H1 (cell line): Measurements from ENCODE around the gene CDC14B. TPM values are rescaled to one million over a fixed set of nuclear protein-coding genes. Genes with fewer than 3 reads are reported as not detected.

ENCODE experiments used
- CTCF ChIA-PET: fragments of 300-600 bp; sonication (Branson Sonifier 250); formaldehyde crosslinking; loops from one replicate; lab custom pipeline; 2021; ENCODE audit not compliant: partially characterized antibody; lab: Charles Lee
- POLR2A ChIA-PET: fragments of 300-600 bp; sonication (Branson Sonifier 250); formaldehyde crosslinking; loops from one replicate; lab custom pipeline; 2021; ENCODE audit warnings: inconsistent platforms; ENCODE audit not compliant: partially characterized antibody; lab: Charles Lee
- DNase-seq, 2 experiments: peaks; one replicate each; pipeline versions ENCODE4 v3.0.0 to v3.0.0-alpha.2; 2010 to 2022; ENCODE audit warnings: low spot score in 2 of 2, low read depth in 1 of 2, mixed read lengths in 1 of 2
- FAIRE-seq: peaks from 2 replicates; lab custom pipeline; 2011; peaks lifted over from hg19 to GRCh38; lab: Jason Lieb, UNC
- H2AFZ ChIP-seq: 2 replicates; pipeline ENCODE4 v1.8.1; 2012; ENCODE audit warnings: low read length, inconsistent platforms
- H2AK5ac ChIP-seq: 2 replicates; pipeline ENCODE4 v1.6.1; 2013; ENCODE audit warnings: low read depth, low read length
- H2BK120ac ChIP-seq: replicated peaks from 2 replicates; pipeline ENCODE3; 2013; ENCODE audit warnings: low read depth, low read length, inconsistent platforms
- H2BK12ac ChIP-seq: 2 replicates; pipeline ENCODE4 v1.6.1; 2013; ENCODE audit warnings: low read depth, low read length
- H2BK15ac ChIP-seq: 2 replicates; pipeline ENCODE4 v1.6.1; 2013; ENCODE audit warnings: low read length
- H2BK20ac ChIP-seq: 2 replicates; pipeline ENCODE4 v1.6.1; 2013; ENCODE audit warnings: low read length
- H2BK5ac ChIP-seq: 2 replicates; pipeline ENCODE4 v1.6.1; 2013; ENCODE audit warnings: low read depth, low read length
- H3K14ac ChIP-seq: 2 replicates; pipeline ENCODE4 v1.6.1; 2013; ENCODE audit warnings: inconsistent platforms; ENCODE audit not compliant: insufficient read length
- H3K18ac ChIP-seq: 2 replicates; pipeline ENCODE4 v1.6.1; 2013; ENCODE audit warnings: low read length; ENCODE audit errors: extremely low read depth
- H3K23ac ChIP-seq: 2 replicates; pipeline ENCODE4 v1.6.1; 2013; ENCODE audit warnings: inconsistent platforms; ENCODE audit not compliant: insufficient read length
- H3K23me2 ChIP-seq: 2 replicates; pipeline ENCODE4 v1.6.1; 2013; ENCODE audit warnings: low read depth, low read length
- H3K27ac ChIP-seq: 2 replicates; pipeline ENCODE4 v1.6.1; 2011; ENCODE audit warnings: low read depth, low read length, inconsistent platforms
- H3K27me3 ChIP-seq, 4 experiments: replicated peaks in 1 of 4; 1 replicate in 1 of 4; 2 replicates in 3 of 4; pipeline versions ENCODE4 v1.6.1 to v1.8.1; 2011 to 2013; ENCODE audit warnings: low read length in 3 of 4, mild to moderate bottlenecking in 3 of 4, inconsistent platforms in 2 of 4, mixed read lengths in 2 of 4, moderate library complexity in 1 of 4; ENCODE audit not compliant: control insufficient read depth in 3 of 4, insufficient read depth in 3 of 4; ENCODE audit errors: extremely low read depth in 1 of 4
- H3K36me3 ChIP-seq, 4 experiments: 2 replicates each; pipeline versions ENCODE4 v1.6.1 to v1.8.1; 2011 to 2013; ENCODE audit warnings: mild to moderate bottlenecking in 4 of 4, low read length in 3 of 4, moderate library complexity in 2 of 4, control low read depth in 1 of 4, inconsistent platforms in 1 of 4; ENCODE audit not compliant: insufficient read depth in 4 of 4, control insufficient read depth in 2 of 4
- H3K4ac ChIP-seq: replicated peaks from 2 replicates; pipeline ENCODE3; 2013; ENCODE audit warnings: low read length, low read depth, mixed read lengths, inconsistent platforms; ENCODE audit not compliant: insufficient read length
- H3K4me1 ChIP-seq, 4 experiments: replicated peaks in 1 of 4; 1 replicate in 1 of 4; 2 replicates in 3 of 4; pipeline versions ENCODE4 v1.6.1 to v1.8.1; 2011 to 2013; ENCODE audit warnings: low read length in 3 of 4, inconsistent platforms in 2 of 4, mixed read lengths in 1 of 4; ENCODE audit not compliant: insufficient read depth in 4 of 4, control insufficient read depth in 3 of 4
- H3K4me2 ChIP-seq, 2 experiments: 2 replicates each; pipeline versions ENCODE4 v1.6.1 to v1.8.1; 2011 to 2013; ENCODE audit warnings: low read depth in 2 of 2, low read length in 2 of 2, control low read depth in 1 of 2, inconsistent platforms in 1 of 2, mild to moderate bottlenecking in 1 of 2; ENCODE audit not compliant: insufficient read depth in 1 of 2
- H3K4me3 ChIP-seq, 4 experiments: fragments of 200-600, 300-600 bp in 1 of 4; sonication (generic), shearing (Covaris generic), sonication (Bioruptor Twin) in 1 of 4; 2 replicates each; pipeline versions ENCODE4 v1.5.1 to v1.8.1; 2011 to 2016; ENCODE audit warnings: low read length in 4 of 4, low read depth in 3 of 4, control low read depth in 2 of 4, inconsistent platforms in 2 of 4, mild to moderate bottlenecking in 2 of 4, mixed read lengths in 1 of 4, moderate library complexity in 1 of 4; ENCODE audit not compliant: insufficient read depth in 2 of 4; ENCODE audit errors: extremely low read depth in 1 of 4
- H3K56ac ChIP-seq: replicated peaks from 2 replicates; pipeline ENCODE3; 2013; ENCODE audit warnings: low read depth, mild to moderate bottlenecking, mixed read lengths, low read length, inconsistent platforms; ENCODE audit not compliant: insufficient read length
- H3K79me1 ChIP-seq: 2 replicates; pipeline ENCODE4 v1.6.1; 2013; ENCODE audit warnings: low read depth, low read length, control low read depth
- H3K79me2 ChIP-seq, 2 experiments: 2 replicates each; pipeline versions ENCODE4 v1.6.1 to v1.8.1; 2012 to 2013; ENCODE audit warnings: low read length in 2 of 2, mild to moderate bottlenecking in 2 of 2, inconsistent platforms in 1 of 2; ENCODE audit not compliant: insufficient read depth in 2 of 2, control insufficient read depth in 1 of 2
- H3K9ac ChIP-seq, 4 experiments: replicated peaks in 1 of 4; 1 replicate in 1 of 4; 2 replicates in 3 of 4; pipeline versions ENCODE4 v1.6.1 to v1.8.1; 2011 to 2013; ENCODE audit warnings: low read depth in 3 of 4, low read length in 3 of 4, control low read depth in 2 of 4, mild to moderate bottlenecking in 2 of 4, moderate library complexity in 2 of 4, inconsistent platforms in 1 of 4; ENCODE audit errors: extremely low read depth in 1 of 4
- H3K9me3 ChIP-seq, 2 experiments: 2 replicates each; pipeline versions ENCODE4 v1.6.1 to v1.8.1; 2012 to 2013; ENCODE audit warnings: mild to moderate bottlenecking in 2 of 2, moderate library complexity in 2 of 2, control low read depth in 1 of 2, inconsistent platforms in 1 of 2, low read depth in 1 of 2, low read length in 1 of 2, mixed read lengths in 1 of 2; ENCODE audit not compliant: insufficient read depth in 2 of 2
- H4K20me1 ChIP-seq, 2 experiments: replicated peaks in 1 of 2; 2 replicates each; pipeline versions ENCODE3 to v1.8.1; 2011 to 2013; ENCODE audit warnings: inconsistent platforms in 2 of 2, low read length in 2 of 2, mild to moderate bottlenecking in 1 of 2; ENCODE audit not compliant: insufficient read depth in 2 of 2, control insufficient read depth in 1 of 2
- H4K5ac ChIP-seq: 2 replicates; pipeline ENCODE4 v1.6.1; 2013; ENCODE audit warnings: low read length, low read depth, mixed read lengths, inconsistent platforms; ENCODE audit not compliant: insufficient read length
- H4K8ac ChIP-seq: 2 replicates; pipeline ENCODE4 v1.8.0; 2013; ENCODE audit warnings: mild to moderate bottlenecking, moderate library complexity, low read length, inconsistent platforms; ENCODE audit not compliant: insufficient read depth; ENCODE audit errors: extremely low read depth
- H4K91ac ChIP-seq: replicated peaks from 2 replicates; pipeline ENCODE3; 2013; ENCODE audit warnings: low read length, mixed read lengths, inconsistent platforms; ENCODE audit not compliant: insufficient read length
- BRCA1 ChIP-seq: IDR thresholded peaks from 2 replicates; pipeline ENCODE4 v1.6.1; 2012; ENCODE audit warnings: low read depth, low read length, improper control_type of control experiment
- RXRA ChIP-seq: IDR thresholded peaks from 2 replicates; pipeline ENCODE4 v1.6.1; 2011; ENCODE audit warnings: low read depth, mild to moderate bottlenecking, low read length, moderate library complexity; ENCODE audit not compliant: insufficient read depth
- SIX5 ChIP-seq: IDR thresholded peaks from 2 replicates; pipeline ENCODE4 v1.6.1; 2011; ENCODE audit warnings: mild to moderate bottlenecking, low read depth, low read length
- WGBS, 2 experiments: shearing (Covaris generic) in 1 of 2; methylation state at CpG; one replicate each; pipeline versions ENCODE4 v1.1.6 to v1.1.7; 2013 to 2015; ENCODE audit warnings: low lambda C conversion rate in 2 of 2, mixed read lengths in 2 of 2, inconsistent platforms in 1 of 2, low coverage in 1 of 2, missing lambda C conversion rate in 1 of 2; ENCODE audit not compliant: insufficient replicate concordance in 2 of 2, insufficient coverage in 1 of 2, insufficient read length in 1 of 2; ENCODE audit errors: extremely low coverage in 1 of 2, missing lambda C conversion rate in 1 of 2; 5-methylcytosine and 5-hydroxymethylcytosine counted together
- polyA plus RNA-seq, 7 experiments: library from polyadenylated mRNA; depleted of rRNA in 3 of 7; stranded (reverse) in 5 of 7; unstranded in 2 of 7; fragments of >200 nt in 5 of 7; fragments of 200-250 nt in 2 of 7; gene quantifications; 1 replicate in 5 of 7; 2 replicates in 1 of 7; 4 replicates in 1 of 7; pipeline versions ENCODE4 v1.2.1 to v1.2.3, GENCODE V29; 2011 to 2013; ENCODE audit warnings: missing spikeins in 2 of 7, mixed read lengths in 2 of 7
- total RNA-seq: library from RNA; stranded (reverse); fragmentation: NEBNext Ultra II Directional; extraction: Animal tissue kit (Norgen Biotek cat#: 25700); gene quantifications from 2 replicates; pipeline ENCODE4 v1.2.1, GENCODE V29; 2021

Gene CDC14B
- total and polyA plus RNA-seq, 2 of the 8 experiments (the other 6 are each of a cell fraction or from before 2014, with no cell fraction given): 17.2 to 44.6 TPM

- Histone ChIP-seq H4K8ac (no peak overlapping the region), H3K9me3 (no peaks in the 10 kb centered on the region), H3K14ac (no peak overlapping the region), H3K4me2 (no peak overlapping the region), H3K18ac (no peak overlapping the region), H3K79me2 (no peaks in the 10 kb centered on the region), H2AK5ac (no peak overlapping the region), H2BK15ac (no peak overlapping the region), H3K56ac (no peak overlapping the region), H3K79me1 (no peaks in the 10 kb centered on the region), H3K4ac (no peak overlapping the region), H3K23me2 (no peaks in the 10 kb centered on the region), H3K4me3 (no peak overlapping the region), H3K4me1 (no peaks in the 10 kb centered on the region), H3K9ac (no peak overlapping the region), H3K23ac (no peak overlapping the region), H4K5ac (no peak overlapping the region), H2BK12ac (no peak overlapping the region), H2AFZ (no peak overlapping the region), H4K91ac (no peak overlapping the region), H3K36me3 (peaks cover 0 to 2% (median 0%) of the 10 kb centered on the region in 4 experiments; a peak in 2 of 8 replicates), H2BK5ac (no peak overlapping the region), H3K27me3 (no peaks in the 10 kb centered on the region), H2BK20ac (no peak overlapping the region), H2BK120ac (no peak overlapping the region), H3K27ac (no peak overlapping the region), H4K20me1 (no peaks in the 10 kb centered on the region)
- CTCF ChIA-PET: interaction anchor here (0.8 to 1.1 kb wide), 2 partner anchors 14 to 29 kb away, joined by 3 to 4 read pairs; partner anchors contain the start of gene HABP4
- TF ChIP-seq RXRA (no peak), BRCA1 (no peak), SIX5 (no peak)
- DNase-seq (no peak), FAIRE-seq (no peak)
- WGBS, 2 experiments: 91% methylated on average over 4 of the region's 4 CpGs; no CpG with 5 or more reads in 1 of the 2 experiments
- POLR2A ChIA-PET: interaction anchor here (1.4 kb wide), 1 partner anchor 14 kb away, joined by 3 read pairs; no protein-coding TSS in a partner anchor
These were observed 140.7 kb downstream of the CDC14B start for GRCh38 chr9:96478829-96479371.
